Stimulated activated CD4-positive, alpha-beta T cell treated with anti-CD3 and anti-CD28 coated beads, Interleukin-15, amount 100 ng/mL, for 48 hours (primary cell): ENCODE measurements around the gene PCDH11Y.
"Not testable (repeated sequence)": the region's sequence is repeated elsewhere in the genome, so short reads cannot be mapped to it uniquely, and the experiment has no call there.

Source experiments
- DNase-seq, 2 donors: peaks; one replicate each; pipeline ENCODE4 v3.0.0-alpha.2; 2020; ENCODE audit warnings: low read depth in 2 of 2

The PCDH11Y gene, protein sequence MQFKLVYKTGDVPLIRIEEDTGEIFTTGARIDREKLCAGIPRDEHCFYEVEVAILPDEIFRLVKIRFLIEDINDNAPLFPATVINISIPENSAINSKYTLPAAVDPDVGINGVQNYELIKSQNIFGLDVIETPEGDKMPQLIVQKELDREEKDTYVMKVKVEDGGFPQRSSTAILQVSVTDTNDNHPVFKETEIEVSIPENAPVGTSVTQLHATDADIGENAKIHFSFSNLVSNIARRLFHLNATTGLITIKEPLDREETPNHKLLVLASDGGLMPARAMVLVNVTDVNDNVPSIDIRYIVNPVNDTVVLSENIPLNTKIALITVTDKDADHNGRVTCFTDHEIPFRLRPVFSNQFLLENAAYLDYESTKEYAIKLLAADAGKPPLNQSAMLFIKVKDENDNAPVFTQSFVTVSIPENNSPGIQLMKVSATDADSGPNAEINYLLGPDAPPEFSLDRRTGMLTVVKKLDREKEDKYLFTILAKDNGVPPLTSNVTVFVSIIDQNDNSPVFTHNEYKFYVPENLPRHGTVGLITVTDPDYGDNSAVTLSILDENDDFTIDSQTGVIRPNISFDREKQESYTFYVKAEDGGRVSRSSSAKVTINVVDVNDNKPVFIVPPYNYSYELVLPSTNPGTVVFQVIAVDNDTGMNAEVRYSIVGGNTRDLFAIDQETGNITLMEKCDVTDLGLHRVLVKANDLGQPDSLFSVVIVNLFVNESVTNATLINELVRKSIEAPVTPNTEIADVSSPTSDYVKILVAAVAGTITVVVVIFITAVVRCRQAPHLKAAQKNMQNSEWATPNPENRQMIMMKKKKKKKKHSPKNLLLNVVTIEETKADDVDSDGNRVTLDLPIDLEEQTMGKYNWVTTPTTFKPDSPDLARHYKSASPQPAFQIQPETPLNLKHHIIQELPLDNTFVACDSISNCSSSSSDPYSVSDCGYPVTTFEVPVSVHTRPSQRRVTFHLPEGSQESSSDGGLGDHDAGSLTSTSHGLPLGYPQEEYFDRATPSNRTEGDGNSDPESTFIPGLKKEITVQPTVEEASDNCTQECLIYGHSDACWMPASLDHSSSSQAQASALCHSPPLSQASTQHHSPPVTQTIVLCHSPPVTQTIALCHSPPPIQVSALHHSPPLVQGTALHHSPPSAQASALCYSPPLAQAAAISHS (N-terminal part only)

DNA sequence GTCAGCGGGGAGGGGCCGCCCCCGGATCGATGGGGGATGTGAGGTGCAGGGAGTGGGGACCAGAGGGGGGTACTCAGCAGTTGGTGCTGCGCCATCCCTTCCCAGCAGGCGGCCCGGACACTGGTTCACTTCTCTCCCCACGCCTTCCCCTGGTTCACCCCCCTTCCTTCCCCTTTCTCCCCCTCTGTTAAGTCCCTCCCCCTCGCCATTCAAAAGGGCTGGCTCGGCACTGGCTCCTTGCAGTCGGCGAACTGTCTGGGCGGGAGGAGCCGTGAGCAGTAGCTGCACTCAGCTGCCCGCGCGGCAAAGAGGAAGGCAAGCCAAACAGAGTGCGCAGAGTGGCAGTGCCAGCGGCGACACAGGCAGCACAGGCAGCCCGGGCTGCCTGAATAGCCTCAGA, at the start of gene PCDH11Y:
Gene PCDH11Y (plus strand): TSS at position 240 of the 400 bp plus-strand sequence. CDS start 56,804 bp downstream, outside the sequence.
- not testable (repeated sequence) for DNase-seq

DNA sequence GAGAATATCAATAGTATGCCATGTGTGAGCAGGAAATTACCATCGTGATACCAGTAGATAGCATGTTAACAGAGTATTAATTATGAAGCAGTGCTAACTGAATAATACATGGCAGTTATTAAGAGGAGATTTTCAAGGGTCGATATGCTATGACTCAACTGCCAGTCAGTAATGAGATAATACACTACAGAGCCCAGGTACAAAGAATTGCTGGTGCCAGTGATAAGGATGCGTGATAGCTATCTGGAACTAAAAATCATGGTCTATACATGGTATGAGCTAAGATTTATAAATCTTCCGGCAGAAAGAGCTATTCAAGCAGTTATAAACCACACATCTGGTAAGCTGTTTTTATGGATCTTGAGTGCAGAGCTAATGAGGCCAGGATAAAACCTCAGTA, 32.2 kb upstream of the PCDH11Y start:
- not testable (repeated sequence) for DNase-seq

DNA sequence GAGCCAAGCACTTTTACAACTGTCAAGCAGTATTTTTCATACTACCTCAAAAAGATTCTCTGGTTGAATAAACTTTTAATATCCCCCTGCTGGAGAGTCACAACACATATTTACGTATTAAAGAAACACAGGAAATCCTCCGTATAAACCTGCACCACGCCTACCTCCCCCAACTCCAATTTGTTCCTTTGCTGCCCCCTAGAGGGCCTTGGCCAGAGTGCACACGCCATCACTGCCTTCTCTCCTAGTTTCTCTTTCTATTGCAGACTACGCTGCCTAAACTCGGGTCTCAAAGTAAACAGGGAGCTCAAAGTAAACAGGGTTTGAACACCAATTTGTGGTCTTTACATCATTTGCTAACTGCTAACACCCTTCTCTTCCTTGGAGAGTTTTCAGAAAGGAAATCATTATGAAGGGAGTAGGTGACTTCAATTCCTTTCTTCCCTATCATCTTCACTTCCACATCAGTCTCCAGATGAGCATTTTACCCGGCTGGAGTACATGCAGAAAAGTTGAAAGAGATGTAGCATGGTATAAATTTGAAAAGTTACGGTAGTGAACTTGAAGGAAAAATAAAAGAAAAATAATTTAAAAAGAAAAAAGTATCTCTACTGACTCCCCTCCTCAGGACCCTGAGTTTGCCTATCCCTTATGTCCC, 8.2 kb upstream of the PCDH11Y start:
- DNase-seq: not testable (repeated sequence)

DNA sequence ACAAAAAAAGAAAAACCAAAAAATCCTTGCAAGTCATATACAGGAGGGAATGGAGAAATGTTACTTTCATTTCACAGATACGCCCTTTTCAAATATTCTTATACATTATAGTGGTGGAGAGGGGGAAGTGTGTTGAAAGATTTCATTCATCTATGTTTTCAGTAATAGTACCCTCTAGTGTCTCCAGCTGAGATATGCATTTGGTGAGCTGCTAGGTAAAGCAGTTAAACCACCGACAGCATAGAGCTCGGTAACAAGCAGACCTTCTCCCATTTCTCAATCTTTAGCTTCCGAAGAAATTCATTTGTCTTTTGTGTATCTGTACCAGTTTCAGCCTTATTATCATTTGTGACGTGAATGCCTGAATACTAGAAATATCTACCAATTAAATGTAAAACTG, 5.2 kb upstream of the PCDH11Y start:
- DNase-seq: not testable (repeated sequence)

DNA sequence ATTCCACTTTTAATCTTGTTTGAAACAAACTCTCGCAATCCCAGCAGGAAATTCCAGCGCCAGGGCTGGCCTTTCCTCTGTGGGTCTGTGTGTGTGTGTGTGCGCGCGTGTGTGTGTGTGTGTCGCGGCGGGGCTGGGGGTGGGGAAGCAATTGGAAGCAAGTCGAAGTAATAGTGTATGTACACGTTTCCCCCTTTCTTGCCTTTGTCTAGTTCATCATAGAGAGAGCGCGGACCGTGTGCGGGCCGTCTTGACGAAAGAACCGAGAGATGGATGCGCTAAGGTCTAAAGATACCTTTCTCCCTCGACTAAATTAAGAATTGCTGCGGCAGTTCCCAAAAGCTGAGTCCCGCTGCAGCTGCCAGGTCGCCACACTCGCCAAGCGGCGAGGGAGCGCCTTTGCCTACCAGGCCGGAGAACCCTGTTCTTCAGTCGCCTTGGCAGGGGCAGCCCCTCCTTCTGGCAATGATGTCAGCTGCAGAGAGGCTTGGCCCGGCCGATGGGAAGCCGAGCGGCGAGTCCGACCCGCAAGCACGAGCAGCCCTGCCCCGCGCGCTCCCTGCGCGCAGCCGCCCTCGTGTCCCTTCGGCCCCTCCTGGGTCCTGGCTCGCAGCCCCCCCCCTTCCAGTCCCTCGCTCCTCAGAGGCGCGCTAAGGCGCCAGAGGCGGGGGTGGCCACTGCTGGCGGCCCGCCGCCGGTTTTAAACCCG, 2.5 kb downstream of the PCDH11Y start:
- not testable (repeated sequence) for DNase-seq

DNA sequence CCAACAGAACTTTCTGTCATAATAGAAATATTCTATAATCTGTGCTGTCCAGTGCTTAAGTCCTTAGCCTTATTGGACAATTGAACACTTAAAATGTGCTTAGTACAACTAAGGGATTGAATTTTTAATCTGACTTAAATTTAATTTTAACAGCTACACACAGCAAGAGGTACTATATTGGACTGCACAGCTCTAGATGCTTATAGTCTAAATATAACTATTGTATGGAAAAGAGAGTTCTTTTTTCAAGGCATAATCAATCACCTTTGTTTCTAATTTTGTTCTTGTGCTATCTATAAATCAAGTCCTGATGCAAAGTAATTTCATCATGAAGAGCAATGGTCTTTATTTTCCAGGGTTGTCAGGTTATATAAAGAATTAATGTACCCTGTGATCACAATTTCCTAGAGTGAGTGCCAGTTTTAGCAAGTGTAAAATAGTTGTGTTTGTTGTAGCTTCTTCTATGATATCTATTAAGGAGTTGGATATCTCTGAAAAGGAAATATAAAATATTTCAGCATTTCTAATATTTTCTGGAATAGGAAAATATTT, 39.0 kb downstream of the PCDH11Y start:
- DNase-seq: not testable (repeated sequence)

DNA sequence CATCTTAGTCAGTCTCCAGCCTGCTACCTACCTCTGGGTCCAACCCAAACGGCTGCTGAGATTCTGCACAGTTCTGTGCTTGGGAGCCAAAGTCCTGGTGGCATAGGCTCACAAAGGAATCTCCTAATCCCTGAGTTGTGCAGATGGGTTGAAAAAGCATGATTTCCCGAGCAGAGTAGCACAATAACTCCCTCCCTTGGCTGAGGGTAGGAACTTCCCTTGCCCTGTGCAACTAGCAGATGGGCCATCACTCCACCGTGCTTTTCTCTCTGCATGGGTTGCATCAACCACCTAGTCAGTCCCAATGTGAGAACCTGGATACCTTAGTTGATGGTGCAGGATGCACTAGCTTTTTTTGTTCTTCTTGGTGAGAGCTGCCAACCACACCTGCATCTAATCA, 82.9 kb downstream of the PCDH11Y start:
- not testable (repeated sequence) for DNase-seq

DNA sequence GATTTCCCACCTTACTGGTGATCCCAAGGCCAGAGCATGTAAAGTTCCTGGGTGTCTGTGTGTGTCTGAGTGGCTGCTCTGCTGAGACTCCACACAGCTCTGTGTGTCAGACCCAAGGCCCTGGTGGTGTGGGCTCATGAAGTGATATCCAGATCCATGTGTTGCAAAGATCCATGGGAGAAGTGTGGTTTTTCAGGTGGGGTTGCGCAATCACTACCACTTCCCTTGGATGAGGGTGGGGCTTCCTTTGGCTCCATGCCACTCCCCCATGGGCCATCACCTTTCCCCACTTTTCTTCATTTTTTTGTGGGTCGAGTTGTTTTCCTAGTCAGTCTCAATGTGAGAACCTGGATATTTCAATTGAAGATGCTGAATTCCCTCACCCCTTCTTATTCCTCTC, 182.9 kb downstream of the PCDH11Y start:
- DNase-seq: not testable (repeated sequence)

DNA sequence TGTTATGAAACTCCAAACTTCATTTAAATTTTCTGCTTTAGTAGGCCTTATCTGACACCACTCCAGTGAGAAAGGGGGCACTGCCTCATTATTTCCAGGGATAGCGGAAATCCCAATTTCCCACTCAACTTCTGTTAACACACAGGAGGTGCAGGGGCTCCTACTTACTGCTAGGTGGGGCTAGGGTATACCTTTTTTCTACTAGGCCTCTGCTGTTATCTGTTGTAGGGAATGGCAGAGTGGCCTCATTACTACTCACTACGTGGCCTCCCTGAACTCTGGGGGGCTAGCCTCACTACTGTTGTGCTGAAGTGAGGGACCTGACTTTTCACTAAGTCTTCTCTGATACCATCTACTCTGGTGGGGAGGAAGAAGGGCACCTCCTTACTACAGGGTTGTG, 215.0 kb downstream of the PCDH11Y start:
- not testable (repeated sequence) for DNase-seq

DNA sequence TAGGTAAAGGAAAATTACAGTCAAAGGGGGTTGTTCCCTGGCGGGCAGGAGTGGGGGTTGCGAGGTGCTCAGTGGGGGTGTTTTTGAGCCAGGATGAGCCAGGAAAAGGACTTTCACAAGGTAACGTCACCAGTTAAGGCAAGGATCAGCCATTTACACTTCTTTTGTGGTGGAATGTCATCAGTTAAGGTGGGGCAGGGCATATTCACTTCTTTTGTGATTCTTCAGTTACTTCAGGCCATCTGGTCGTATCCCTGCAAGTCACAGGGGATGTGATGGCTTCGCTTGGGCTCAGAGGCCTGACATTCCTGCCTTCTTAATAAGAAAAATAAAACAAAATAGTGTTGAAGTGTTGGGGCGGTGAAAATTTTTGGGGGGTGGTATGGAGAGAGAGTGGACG, 324.8 kb downstream of the PCDH11Y start:
- not testable (repeated sequence) for DNase-seq

DNA sequence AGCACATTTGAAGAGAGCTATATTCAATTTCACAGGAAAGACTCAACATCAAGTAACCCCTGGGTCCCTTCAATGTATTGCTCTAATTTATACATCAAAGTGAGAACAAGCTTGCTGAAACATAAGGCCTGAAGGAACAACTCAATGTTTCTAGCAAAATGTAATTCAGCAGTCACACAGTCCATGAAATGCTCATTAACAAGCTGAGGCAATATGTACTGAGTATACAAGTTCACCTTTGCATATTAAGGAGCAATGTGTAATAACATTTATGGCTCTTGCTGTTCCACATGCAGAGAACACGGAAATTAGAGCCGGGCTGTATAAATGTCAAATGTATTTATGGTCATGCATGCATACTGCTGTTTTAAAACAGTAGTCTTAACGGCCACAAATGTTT, 342.1 kb downstream of the PCDH11Y start:
- not testable (repeated sequence) for DNase-seq

DNA sequence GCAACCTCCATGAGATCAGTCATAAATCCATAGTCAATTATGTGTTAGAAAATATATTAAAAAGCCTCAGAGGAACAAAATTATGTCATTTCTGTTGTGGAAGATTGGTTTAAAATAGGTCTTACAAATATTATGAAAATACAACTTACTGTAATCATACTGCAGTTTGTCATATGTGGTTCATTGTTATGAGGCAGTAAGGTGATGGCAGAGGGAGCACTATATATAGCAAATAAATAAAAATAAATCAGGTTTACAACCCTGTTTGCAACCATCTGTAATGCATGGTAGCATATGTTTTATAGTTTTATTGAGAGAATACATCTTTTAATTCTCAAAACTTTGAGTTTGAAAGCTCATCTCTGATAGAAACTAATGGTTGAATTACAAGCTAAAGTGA, 543.6 kb downstream of the PCDH11Y start:
- not testable (repeated sequence) for DNase-seq

DNA sequence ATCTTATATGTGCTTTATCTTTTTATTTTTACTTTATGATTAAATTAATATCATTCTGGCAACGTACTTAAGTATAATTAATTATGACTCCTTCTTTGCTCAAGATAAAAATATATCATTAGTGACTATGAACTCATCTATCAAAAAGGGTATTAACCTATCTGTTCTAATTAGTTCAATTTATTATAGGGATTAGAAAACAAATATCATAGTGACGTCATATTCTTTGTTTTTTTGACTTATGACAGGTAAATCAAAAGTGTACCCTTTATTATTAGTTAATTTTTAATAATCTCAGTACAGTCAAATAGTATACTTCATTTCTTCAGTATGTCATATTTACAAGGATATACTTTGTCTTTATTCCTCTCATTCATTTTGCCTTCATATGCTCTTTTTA, 638.5 kb downstream of the PCDH11Y start:
- not testable (repeated sequence) for DNase-seq

DNA sequence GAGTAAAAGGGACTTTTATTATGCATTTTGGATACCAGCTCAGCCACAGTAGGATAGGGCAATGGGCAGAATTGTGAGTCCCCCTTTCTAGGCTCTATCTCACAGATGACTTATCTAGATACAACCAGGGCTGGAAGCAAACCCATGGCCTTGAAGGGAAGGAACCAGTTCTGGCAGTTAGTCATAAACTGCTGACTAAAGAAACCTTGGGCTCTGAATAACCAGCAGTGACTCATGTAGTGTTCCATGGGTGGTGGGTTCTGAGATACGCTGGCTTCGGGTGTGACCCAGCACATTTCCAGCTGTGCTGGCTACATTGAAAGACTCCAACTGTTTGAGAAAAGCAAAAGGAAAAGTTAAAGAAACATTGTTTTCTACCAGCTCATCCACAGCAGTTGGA, 679.2 kb downstream of the PCDH11Y start:
- DNase-seq: not testable (repeated sequence)

DNA sequence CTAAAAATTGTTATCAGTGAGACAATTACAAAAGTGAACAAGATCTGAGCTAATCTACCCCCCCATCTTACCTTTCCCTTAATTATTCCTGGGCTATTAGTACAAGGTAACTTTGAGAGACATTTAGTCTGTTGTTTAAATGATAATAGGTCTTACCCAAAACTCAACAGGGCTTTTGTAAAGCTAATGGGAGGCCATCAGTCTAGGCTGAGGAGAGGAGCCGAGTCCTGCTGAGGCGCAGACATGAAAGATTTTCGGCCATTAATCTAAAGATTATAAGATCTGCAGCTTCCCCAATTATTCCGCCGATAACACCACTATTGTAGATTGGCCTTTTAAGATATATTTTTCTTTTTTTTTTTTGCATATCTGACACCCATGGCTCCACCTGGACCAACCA, 708.6 kb downstream of the PCDH11Y start:
- not testable (repeated sequence) for DNase-seq

DNA sequence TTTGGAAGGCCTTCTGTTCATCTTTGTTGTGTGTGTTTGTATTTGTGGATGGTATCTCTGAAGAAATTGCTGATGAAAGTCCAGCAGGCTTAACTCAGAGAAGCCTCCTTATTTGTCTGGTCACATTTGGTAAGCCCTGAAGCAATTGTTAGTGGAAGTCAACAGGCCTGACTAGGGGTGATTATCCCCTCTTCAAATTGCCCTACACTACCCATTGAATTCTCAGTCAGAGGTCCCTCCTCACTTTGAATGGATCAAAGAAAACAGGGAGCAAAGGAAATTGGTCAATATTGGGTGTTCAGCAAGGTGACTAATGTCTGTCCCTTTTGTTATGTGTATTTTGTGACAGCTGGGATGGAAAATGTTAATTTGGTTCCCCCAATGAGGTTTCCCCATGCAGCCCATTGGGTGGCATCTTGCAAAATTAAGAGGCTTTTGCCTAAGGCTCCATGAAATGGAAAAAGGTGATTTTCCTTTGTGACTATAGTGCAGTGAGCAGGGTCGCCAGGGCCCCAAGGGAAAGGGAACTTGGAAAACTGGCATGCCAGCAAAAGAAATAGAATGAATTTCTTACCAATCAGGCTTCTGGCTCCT, 709.8 kb downstream of the PCDH11Y start:
- not testable (repeated sequence) for DNase-seq

DNA sequence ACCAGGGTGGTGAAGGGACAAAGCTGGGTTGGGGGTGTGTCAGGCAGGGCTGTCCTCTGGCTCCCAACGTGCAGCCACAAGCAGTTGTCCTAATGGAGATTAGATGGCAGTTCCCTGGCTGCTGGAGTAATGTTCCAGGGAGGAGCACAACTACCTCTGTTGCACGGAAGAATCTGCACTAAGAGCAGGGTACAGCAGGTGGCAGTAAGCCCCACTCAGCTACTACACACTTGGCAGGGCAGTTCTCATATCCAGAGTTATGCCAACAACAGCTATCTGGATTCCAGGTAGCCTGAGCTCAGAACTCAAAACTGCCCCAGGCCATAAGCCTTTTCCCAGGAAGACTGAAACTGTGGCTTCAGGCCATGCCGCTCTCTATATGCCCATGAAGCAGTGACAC, 761.3 kb downstream of the PCDH11Y start:
- DNase-seq: not testable (repeated sequence)

DNA sequence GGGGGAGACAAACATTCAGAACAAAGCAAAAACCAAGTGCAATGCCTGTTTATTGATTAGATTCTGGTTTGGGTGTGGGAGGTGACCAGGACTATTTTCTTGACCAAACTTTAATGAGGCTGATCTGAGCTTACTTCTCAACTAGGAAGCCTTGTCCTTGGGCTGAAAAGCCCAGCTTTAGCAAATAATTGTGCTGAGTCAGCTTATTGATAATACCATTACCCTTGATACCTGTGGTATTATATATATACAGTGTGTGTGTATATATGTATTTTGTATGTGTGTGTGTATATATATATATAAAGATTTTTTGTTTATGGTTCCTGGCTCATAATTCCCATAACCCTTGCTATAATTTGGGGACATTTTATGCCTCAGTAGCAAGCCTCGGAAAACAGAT, 776.4 kb downstream of the PCDH11Y start:
- not testable (repeated sequence) for DNase-seq
